ENCODE data around the gene REEP5. TPM values are rescaled to one million over a fixed set of nuclear protein-coding genes. Genes with fewer than 3 reads are reported as not detected.
A peak's percentile ranks its signal among the peaks of the same experiment; 100 is the strongest.

Gene REEP5
- total RNA-seq, 4 donors from 2014 or later, result 67.2 to 116 (median 89.9) TPM

DNA sequence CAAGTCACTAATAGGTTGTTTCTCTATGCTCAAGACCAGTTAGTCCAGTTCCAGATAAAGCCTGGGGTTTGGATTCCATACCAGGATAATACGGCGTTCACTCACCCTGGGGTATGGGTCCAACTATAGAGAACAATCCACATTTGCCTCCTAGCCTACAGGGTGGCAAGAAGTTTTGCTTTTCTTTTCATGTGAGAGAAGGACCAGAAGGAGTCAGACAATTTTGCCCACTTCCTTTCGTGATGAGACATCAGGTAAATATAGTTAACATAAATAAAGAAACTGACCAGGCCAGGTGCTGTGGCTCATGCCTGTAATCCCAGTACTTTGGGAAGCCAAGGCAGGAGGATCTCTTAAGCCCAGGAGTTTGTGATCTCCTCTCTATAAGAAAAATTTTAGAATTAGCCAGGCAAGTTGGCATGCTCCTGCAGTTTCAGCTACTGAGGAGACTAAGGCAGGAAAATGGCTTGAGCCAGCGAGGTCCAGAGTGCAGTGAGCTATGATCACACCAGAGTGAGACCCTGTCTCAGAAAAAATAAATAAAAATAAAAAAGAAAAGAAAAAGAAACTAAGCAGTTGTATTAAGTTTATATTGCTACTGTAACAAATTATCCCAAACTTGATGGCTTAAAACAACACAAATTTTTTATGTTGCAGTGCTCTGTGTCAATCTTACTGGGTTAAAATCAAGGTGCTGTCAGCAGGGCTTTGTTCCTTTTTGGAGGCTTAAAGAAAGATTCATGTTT, 7.5 kb upstream of the REEP5 start:
- TF ChIP-seq POLR2A (IDR thresholded peaks at IDR 0.05), result no peak
- TF ChIP-seq, protein P1, sequence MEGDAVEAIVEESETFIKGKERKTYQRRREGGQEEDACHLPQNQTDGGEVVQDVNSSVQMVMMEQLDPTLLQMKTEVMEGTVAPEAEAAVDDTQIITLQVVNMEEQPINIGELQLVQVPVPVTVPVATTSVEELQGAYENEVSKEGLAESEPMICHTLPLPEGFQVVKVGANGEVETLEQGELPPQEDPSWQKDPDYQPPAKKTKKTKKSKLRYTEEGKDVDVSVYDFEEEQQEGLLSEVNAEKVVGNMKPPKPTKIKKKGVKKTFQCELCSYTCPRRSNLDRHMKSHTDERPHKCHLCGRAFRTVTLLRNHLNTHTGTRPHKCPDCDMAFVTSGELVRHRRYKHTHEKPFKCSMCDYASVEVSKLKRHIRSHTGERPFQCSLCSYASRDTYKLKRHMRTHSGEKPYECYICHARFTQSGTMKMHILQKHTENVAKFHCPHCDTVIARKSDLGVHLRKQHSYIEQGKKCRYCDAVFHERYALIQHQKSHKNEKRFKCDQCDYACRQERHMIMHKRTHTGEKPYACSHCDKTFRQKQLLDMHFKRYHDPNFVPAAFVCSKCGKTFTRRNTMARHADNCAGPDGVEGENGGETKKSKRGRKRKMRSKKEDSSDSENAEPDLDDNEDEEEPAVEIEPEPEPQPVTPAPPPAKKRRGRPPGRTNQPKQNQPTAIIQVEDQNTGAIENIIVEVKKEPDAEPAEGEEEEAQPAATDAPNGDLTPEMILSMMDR (IDR thresholded peaks at IDR 0.05 in 4 of 5, conservative IDR thresholded peaks at IDR 0.05 in 1 of 5), result no peak
- DNase-seq, result no peak
- Histone ChIP-seq H3K36me3 (no peaks in the 10 kb centered on the region), H3K4me3 (no peak overlapping the region), H3K27ac (peak overlapping the region in 2 of 4 donors; percentile 19 to 60), H3K27me3 (no peaks in the 10 kb centered on the region), H3K9me3 (no peaks in the 10 kb centered on the region), H3K4me1 (peaks cover 0 to 11% of the 10 kb centered on the region in 2 donors)
- intact Hi-C loops (cut with DNase I; ENCODE audit: low total_unique reads), result no loop called here
- in situ Hi-C loops (cut with MboI; ENCODE audit: low sequenced_read_pairs in 4 of 4), result loop anchor here in 1 of 4 donors (25.0 kb wide), 1 partner anchor 367 kb away; no protein-coding TSS in a partner anchor
- peak in 1 of 2 donors; percentile 29 for ATAC-seq

DNA sequence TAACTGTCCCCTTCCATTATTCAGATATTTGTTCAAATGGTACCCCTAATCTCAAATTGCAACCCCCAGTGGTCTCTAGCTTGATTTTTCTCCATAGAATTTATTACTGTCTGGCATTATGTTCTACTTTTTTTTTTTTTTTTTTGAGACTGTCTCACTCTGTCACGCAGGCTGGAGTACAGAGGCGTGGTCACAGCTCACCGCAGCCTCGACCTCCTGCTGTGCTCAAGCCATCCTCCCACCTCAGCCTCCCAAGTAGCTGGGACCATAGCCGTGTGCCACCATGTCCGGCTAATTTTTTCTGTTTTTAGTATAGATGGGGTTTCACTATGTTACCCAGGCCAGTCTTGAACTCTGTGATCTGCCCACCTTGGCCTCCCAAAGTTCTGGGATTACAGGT, 2.0 kb upstream of the REEP5 start:
- H3K9me3 ChIP-seq, result no peaks in the 10 kb centered on the region
- H3K4me1 ChIP-seq, result peaks cover 18 to 36% of the 10 kb centered on the region in 2 donors
- H3K27me3 ChIP-seq, result no peaks in the 10 kb centered on the region
- H3K27ac ChIP-seq, result no peak overlapping the region
- no peak for TF ChIP-seq POLR2A (IDR thresholded peaks at IDR 0.05)
- TF ChIP-seq, protein P1 (IDR thresholded peaks at IDR 0.05 in 4 of 5, conservative IDR thresholded peaks at IDR 0.05 in 1 of 5), result no peak
- intact Hi-C loops (cut with DNase I; ENCODE audit: low total_unique reads), result loop anchor here (2.0 to 5.0 kb wide), 3 partner anchors 38 to 217 kb away; no protein-coding TSS in a partner anchor
- in situ Hi-C loops (cut with MboI; ENCODE audit: low sequenced_read_pairs in 4 of 4), result no loop called here
- no peak for ATAC-seq
- H3K4me3 ChIP-seq, result no peak overlapping the region
- no peak for DNase-seq
- H3K36me3 ChIP-seq, result peaks cover 0 to 12% of the 10 kb centered on the region in 2 donors

DNA sequence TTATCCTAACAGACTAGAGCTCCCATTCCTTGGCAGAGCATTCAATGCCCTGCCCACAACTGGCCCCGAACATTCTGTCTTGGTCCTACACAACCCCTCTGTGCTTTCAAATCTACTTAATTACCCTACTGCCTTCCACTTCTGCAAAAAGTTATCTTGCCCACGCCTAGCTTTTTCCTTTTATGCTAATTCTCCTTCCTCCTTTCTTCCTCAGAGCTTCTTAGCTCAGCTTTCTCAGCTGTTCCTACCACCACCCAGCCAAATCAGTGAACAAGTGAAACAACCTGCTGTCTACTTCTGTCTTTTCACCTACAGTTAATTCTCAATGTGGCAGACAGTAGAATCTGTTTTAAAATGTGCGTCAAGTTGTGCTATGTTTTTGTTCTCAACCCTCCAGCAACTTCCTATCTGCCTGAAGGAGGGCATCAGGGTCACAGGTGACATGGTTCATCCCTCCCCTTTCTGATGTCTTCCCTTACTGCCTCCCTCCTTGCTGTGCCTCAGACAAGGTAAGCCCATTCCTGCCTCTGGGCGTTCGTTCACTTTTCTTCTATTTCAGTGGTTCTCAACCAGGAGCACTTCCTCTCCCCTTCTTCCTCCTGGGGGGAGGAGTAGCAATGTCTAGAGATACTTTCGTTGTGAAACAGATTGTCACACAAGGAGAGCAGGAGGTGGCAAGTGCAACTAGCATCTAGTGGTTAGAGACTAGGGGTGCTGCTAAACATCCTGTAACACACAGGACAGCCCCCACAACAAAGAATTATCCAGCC, 1.3 kb upstream of the REEP5 start:
- H3K36me3 ChIP-seq, result peaks cover 0 to 18% of the 10 kb centered on the region in 2 donors
- no peaks in the 10 kb centered on the region for H3K27me3 ChIP-seq
- H3K4me1 ChIP-seq, result peaks cover 24 to 36% of the 10 kb centered on the region in 2 donors
- in situ Hi-C loops (cut with MboI; ENCODE audit: low sequenced_read_pairs in 4 of 4), result no loop called here
- no peak for ATAC-seq
- no peaks in the 10 kb centered on the region for H3K9me3 ChIP-seq
- no peak for DNase-seq
- TF ChIP-seq, protein P1 (IDR thresholded peaks at IDR 0.05 in 4 of 5, conservative IDR thresholded peaks at IDR 0.05 in 1 of 5), result no peak
- TF ChIP-seq POLR2A (IDR thresholded peaks at IDR 0.05), result no peak
- peak overlapping the region in 2 of 4 donors; percentile 98 for H3K27ac ChIP-seq
- intact Hi-C loops (cut with DNase I; ENCODE audit: low total_unique reads), result loop anchor here (2.0 to 5.0 kb wide), 3 partner anchors 39 to 217 kb away; no protein-coding TSS in a partner anchor
- H3K4me3 ChIP-seq, result peak overlapping the region in 3 of 4 donors; percentile 57 to 97 (median 78)

DNA sequence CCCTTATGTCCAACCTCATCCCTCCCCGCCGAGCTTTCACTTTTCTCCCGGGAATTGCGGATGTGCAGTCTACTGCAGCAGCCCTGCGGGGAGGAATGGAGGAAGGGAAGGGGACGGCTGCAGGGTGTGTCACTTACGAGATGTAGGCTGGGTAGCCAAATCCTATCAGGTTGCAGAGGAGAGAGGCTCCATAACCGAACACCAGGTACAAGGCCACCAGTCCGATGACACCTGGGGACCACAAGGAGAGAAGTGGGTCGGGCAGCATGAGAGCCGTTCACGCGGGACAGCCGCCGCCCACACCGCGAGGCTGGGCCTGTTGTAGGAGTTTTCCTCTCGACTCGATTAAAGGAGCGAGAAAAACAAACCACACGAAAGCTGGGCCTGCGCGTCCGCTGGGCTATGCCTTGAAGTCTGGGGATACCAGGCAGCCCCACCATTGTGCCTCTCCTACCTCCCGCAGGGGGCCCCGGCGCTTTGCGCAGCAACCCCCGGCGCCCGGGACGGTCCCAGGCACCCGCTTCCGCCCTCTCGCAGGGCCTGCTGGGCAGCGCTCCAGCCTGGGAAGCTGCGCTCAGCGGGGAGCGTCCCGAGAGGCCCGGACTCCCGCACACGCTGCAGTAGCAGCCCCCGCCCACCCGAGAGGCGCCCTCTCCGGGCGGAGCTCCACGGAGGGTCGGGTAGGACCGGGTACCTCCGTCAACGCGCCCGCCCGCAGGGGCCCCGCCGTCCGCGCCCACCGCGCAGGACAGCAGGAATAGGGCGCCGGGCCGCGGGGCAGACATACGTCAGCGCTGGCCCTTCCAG, 798 bp downstream of the REEP5 start:
- peak overlapping the region; percentile 65 to 100 (median 88) for H3K4me3 ChIP-seq
- DNase-seq (peak; percentile 52 to 74), ATAC-seq (peak; percentile 74 to 77)
- in situ Hi-C loops (cut with MboI; ENCODE audit: low sequenced_read_pairs in 4 of 4) (no loop called here), intact Hi-C loops (cut with DNase I; ENCODE audit: low total_unique reads) (loop anchor here (1.0 to 5.0 kb wide), 3 partner anchors 41 to 74 kb away; partner anchors contain the start of gene SRP19)
- no peaks in the 10 kb centered on the region for H3K27me3 ChIP-seq
- peaks cover 0 to 27% of the 10 kb centered on the region in 2 donors for H3K36me3 ChIP-seq
- peak overlapping the region; percentile 93 to 100 (median 98) for H3K27ac ChIP-seq
- H3K4me1 ChIP-seq, result peaks cover 39 to 51% of the 10 kb centered on the region in 2 donors
- H3K9me3 ChIP-seq, result no peaks in the 10 kb centered on the region
- TF ChIP-seq, protein P1 (IDR thresholded peaks at IDR 0.05 in 4 of 5, conservative IDR thresholded peaks at IDR 0.05 in 1 of 5), result no peak
- TF ChIP-seq POLR2A (IDR thresholded peaks at IDR 0.05), result peak; percentile 51 to 56
